Loucy (cell line): ENCODE results near the gene TAAR5.

Experiments
- CTCF ChIP-seq: fragments of 200-600 bp; sonication (generic); conservative IDR thresholded peaks from 2 replicates; pipeline ENCODE4 v1.5.1; 2014; ENCODE audit warnings: mild to moderate bottlenecking, antibody characterized with exemption, low read length
- EZH2phosphoT487 ChIP-seq: fragments of 200-600 bp; IDR thresholded peaks from 2 replicates; pipeline ENCODE4 v1.6.1; 2018; ENCODE audit warnings: antibody characterized with exemption, mild to moderate bottlenecking, moderate library complexity, borderline replicate concordance

- TF ChIP-seq CTCF (no peak), EZH2phosphoT487 (no peak)
Measured at GRCh38 chr6:132570221-132570777, 19.2 kb downstream of the TAAR5 start, which contains the start of gene TAAR6.
